HG02973 (cell line): Measurements from ENCODE around the gene WIPF2.

Experiments used
- ATAC-seq: cut with Tn5 transposase; IDR thresholded peaks from one replicate; pipeline ENCODE4 v1.9.1; 2021; ENCODE audit warnings: moderate library complexity; ENCODE audit not compliant: unreplicated experiment

The WIPF2 gene

GRCh38 chr17:40244255-40244654, 25.2 kb downstream of the WIPF2 start:
- ATAC-seq = no peak

GRCh38 chr17:40247926-40248495, 28.9 kb downstream of the WIPF2 start:
- no peak for ATAC-seq

GRCh38 chr17:40248507-40248906, 29.4 kb downstream of the WIPF2 start:
- no peak for ATAC-seq

GRCh38 chr17:40251576-40251975, 32.5 kb downstream of the WIPF2 start:
- ATAC-seq = no peak

DNA sequence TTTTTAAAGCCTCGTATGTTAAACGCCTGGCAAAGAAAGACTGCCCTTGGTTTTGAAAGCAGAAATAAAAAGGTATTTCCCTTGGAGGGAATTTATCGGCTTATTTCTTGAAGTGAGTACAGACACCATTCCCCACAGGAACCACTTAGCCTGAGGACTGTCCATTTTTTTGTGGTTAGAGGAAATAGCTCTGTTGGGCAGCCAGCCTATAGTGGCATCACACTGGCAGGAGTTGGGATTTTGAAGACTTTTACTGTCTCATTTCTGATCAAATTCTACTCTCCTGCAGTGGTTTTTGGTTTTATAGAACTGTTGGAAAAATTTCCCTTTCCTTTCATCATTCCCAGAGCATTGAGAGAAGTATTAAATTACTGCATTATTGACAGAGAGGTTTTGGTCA, 34.5 kb downstream of the WIPF2 start:
- no peak for ATAC-seq

GRCh38 chr17:40259505-40259904, 40.4 kb downstream of the WIPF2 start:
- ATAC-seq = no peak

DNA sequence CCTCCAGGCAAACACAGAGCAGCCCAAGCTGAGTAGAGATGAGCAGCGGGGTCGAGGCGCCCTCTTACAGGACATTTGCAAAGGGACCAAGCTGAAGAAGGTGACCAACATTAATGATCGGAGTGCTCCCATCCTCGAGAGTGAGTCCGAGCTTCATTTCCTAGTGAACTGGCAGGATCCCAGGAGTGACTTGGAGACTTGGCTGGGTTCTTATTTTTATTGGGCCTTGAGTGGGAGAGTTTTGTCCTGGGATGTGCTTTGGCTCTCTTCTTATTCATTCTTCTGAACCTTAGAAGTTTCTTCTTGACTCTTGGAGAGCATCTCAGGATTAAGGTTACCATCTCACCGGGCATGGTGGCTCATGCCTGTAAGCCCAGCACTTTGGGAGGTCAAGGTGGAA, 41.4 kb downstream of the WIPF2 start:
- no peak for ATAC-seq

- no peak for ATAC-seq
Observed at GRCh38 chr17:40264458-40265185, 45.5 kb downstream of the WIPF2 start.

DNA sequence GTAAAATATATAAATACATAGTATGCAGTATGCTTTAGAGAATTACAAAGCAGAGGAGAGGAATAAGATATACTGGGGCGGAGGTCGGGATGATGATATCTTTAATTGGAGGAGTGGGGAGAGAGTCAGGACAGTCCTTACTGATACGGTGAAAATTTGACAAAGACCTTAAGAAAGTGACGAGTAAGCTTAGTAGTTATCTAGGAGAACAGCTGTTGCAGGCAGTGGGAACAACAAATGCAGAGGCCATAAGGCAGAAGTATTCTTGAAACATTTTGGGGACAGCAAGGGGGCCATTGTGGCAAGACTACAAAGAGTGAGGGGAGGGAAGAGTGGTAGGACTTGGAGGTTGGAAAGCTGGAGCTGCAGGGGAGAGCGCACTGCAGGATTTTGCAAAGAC, 46.2 kb downstream of the WIPF2 start:
- ATAC-seq = no peak

DNA sequence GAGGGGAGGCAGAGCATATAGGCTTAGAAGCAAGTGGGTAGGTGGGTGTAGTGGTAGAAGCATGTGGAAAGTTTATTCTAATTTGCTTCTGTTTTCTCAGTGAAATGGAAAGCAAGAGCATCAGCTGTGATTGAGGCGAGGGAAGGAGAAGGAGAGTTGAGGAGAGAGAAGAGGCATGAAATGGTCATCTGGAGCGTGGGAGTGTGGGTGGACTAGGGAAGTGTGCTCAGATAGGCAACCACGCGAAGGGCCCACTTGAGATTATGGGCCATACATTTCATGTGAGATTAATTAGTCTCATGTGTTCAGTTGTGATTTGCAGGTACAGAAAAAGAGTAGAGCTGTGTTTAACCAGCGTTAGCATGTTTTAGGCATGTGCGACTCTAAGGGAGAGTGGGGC, 47.8 kb downstream of the WIPF2 start:
- no peak for ATAC-seq

GRCh38 chr17:40268141-40268712, 49.1 kb downstream of the WIPF2 start:
- ATAC-seq = no peak

- no peak for ATAC-seq
Observed at GRCh38 chr17:40278414-40278813, 59.3 kb downstream of the WIPF2 start.

DNA sequence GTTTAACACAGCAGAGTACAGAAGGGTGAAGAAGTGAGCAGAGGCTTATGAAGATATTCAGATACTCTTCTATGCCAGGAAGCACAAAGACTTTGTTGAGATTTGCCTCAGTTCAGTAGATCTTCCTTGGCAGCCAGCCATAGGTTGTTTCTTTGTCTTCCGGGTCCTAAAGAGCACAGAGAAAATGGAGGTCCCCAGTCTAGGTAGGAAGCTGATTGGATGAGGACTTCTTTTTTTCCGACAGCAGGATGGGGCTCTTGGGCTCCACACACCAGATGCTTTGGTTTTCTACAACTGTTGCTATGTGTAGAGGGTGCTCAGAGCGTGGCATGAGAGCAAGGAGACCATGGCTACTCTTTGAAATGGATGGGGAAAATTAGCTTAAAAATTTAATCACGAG, 60.3 kb downstream of the WIPF2 start:
- no peak for ATAC-seq

DNA sequence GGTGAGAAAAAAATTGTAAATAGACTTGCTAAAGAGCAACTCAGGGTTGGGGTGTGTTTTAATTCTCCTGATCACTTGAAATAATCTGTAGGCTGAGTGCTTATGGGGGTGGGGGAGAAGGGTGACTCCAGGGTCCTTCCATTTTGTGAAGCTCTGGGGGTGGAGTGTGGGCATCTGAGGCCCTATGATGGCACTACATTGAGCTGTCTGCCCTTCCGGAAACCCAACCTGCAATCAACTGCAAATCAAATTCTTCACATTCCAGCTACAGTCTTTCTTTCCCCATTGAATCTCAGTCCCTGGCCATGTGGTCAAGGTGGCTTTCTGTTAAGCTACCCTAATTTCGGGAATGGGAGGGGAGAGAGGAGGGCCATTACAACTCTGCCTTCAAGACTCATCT, 62.6 kb downstream of the WIPF2 start:
- no peak for ATAC-seq

GRCh38 chr17:40283662-40284061, 64.6 kb downstream of the WIPF2 start:
- ATAC-seq = no peak

DNA sequence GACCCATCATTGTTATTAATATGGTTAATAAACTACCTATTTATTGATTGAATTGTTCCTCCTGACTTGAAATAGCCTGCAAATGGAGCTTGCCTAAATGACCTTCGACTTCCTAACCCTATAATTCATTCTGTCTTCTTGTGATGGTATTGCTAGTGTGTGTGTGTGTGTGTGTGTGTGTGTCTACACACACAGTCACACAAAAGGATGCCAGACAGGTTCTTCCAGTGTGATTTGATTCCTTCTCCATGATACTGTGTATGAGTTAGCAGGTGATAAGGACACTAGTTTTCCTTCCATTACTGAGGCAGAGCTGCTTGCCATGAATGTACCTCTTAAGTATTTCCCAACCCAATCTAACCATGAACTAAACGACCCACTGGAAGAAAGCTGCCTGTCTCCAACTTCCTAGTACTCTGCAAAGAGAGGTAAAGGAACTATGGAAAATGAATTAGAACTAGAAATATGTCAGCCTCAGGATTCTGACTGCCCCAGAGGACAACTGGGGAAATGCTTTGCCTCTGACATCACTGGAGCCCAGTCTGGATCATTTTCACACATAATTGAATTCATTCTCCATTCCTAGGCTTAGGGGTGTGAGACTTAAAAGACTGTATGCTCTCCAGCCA, 65.1 kb downstream of the WIPF2 start:
- ATAC-seq = no peak

DNA sequence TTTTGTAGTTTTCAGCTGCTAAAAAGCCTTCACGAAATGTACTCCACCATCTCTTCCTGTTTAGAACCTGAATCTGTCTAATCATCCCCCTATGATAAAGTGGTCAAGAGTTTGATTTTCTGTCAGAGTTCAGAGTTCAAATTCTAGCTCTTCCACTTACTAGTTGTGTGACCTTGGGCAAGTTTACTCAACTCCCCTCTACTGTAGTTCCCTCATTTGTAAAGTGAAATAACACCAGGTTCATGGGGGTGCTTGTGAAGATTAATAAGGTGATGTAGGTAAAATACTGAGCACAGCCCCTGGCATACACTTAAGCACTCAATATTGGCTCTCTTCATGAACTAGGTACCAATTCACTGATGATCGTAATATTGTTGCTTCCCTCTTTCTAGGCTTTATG, 67.4 kb downstream of the WIPF2 start:
- no peak for ATAC-seq

- no peak for ATAC-seq
Observed at GRCh38 chr17:40287159-40287493, 68.0 kb downstream of the WIPF2 start.

- ATAC-seq = peak; percentile 82
Observed at GRCh38 chr17:40287494-40288369, 68.6 kb downstream of the WIPF2 start, which contains the start of gene CDC6. CDC6 (plus strand) TSS chr17:40287879; CDS start chr17:40289421, 1,542 bp downstream.

- no peak for ATAC-seq
Observed at GRCh38 chr17:40290629-40291280, 71.7 kb downstream of the WIPF2 start.

DNA sequence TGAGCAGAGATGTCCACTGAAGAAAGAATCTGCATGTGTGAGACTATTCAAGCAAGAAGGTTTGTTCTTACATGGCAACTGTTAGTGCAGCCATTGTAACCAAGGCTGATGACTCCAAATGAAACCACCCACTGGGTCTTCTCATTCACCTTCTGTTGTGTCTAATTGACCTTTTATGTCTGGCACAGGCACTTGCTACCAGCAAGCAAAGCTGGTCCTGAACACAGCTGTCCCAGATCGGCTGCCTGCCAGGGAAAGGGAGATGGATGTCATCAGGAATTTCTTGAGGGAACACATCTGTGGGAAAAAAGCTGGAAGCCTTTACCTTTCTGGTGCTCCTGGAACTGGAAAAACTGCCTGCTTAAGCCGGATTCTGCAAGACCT, 72.2 kb downstream of the WIPF2 start:
- no peak for ATAC-seq
